ENCODE data around the gene CSF3.

Gene CSF3

DNA sequence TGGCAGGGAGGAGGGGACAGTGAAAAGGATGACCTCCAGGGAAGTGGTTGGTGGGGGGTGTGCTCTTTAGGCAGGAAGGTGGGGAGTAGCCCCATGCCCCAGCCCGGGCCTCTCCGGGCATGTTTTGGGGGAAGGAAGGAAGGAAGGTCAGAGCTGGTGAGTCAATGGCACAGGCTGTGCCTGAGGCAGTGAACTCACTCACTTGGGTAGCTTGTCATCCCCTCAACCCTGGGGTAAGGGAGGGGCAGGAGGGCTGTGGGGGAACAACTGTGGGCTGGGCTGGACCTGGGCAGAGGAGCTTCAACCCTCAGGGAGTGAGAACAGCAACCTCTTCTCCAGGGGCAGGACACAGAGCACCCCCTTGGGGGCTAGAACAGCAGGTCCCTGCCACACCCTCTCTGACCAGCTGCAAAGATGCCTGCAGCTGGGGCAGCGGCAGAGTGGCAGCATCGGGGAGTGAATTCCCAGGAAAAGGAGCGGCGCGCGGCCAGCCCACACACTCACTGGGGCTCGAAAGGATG is 6.3 kb downstream of the CSF3 start:
- Histone ChIP-seq H3K9ac (ENCODE audit: low read length) (no peak overlapping the region), H3K27ac (ENCODE audit: low read depth, low read length) (no peak overlapping the region), H3F3A (ENCODE audit: insufficient read depth) (no peaks in the 10 kb centered on the region), H2AFZ (ENCODE audit: low read depth, low read length, severe bottlenecking) (no peak overlapping the region), H4K20me1 (ENCODE audit: low read depth, low read length) (no peaks in the 10 kb centered on the region), H3K4me2 (ENCODE audit: low read depth, low read length, poor library complexity, severe bottlenecking) (no peak overlapping the region), H3K36me3 (ENCODE audit: low read length) (no peaks in the 10 kb centered on the region), H3K79me2 (ENCODE audit: insufficient read depth, low read length) (no peaks in the 10 kb centered on the region), H3K4me3 (ENCODE audit: insufficient read depth, low read length, poor library complexity, severe bottlenecking) (no peak overlapping the region), H3K9me3 (ENCODE audit: insufficient read depth, low read length) (no peaks in the 10 kb centered on the region), H3K27me3 (ENCODE audit: low read length) (no peaks in the 10 kb centered on the region), H3K9me2 (replicated peaks; ENCODE audit: insufficient read depth, low read length) (no peaks in the 10 kb centered on the region)
- no peak for TF ChIP-seq EZH2phosphoT487 (conservative IDR thresholded peaks at IDR 0.05; ENCODE audit: low read length)
- no peak for TF ChIP-seq CTCF (IDR thresholded peaks at IDR 0.05; ENCODE audit: insufficient read depth, low read length, poor library complexity, severe bottlenecking)

DNA sequence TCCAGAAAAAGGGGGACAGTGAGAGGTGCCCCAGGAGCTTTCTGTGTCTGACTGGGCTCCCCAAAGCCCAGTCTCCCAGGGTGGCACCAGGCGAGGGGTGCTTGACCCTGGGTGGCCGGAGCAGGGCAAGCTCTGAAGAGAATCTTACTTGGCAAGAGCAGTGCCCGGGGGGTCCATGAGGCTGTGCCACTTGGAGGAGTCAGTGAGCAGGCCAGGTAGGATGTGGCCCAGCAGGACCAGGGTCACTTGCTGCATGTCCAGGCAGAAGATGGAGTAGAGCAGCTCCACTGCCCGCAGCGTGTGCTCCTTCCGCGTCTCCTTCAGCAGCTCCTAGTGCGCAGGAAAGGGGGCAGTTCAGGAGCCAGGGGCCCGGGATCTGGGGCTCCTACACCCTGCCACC is 7.3 kb downstream of the CSF3 start:
- TF ChIP-seq CTCF (IDR thresholded peaks at IDR 0.05; ENCODE audit: insufficient read depth, low read length, poor library complexity, severe bottlenecking) (no peak), EZH2phosphoT487 (conservative IDR thresholded peaks at IDR 0.05; ENCODE audit: low read length) (no peak)
- H3K9me2 ChIP-seq (replicated peaks; ENCODE audit: insufficient read depth, low read length), result no peaks in the 10 kb centered on the region
- no peak overlapping the region for H3K27ac ChIP-seq (ENCODE audit: low read depth, low read length)
- H3K27me3 ChIP-seq (ENCODE audit: low read length), result no peaks in the 10 kb centered on the region
- H3K9ac ChIP-seq (ENCODE audit: low read length), result no peak overlapping the region
- no peaks in the 10 kb centered on the region for H4K20me1 ChIP-seq (ENCODE audit: low read depth, low read length)
- no peak overlapping the region for H3K4me2 ChIP-seq (ENCODE audit: low read depth, low read length, poor library complexity, severe bottlenecking)
- no peak overlapping the region for H3K4me3 ChIP-seq (ENCODE audit: insufficient read depth, low read length, poor library complexity, severe bottlenecking)
- H3K79me2 ChIP-seq (ENCODE audit: insufficient read depth, low read length), result no peaks in the 10 kb centered on the region
- H3K9me3 ChIP-seq (ENCODE audit: insufficient read depth, low read length), result no peaks in the 10 kb centered on the region
- no peaks in the 10 kb centered on the region for H3K36me3 ChIP-seq (ENCODE audit: low read length)
- H3F3A ChIP-seq (ENCODE audit: insufficient read depth), result no peaks in the 10 kb centered on the region
- no peak overlapping the region for H2AFZ ChIP-seq (ENCODE audit: low read depth, low read length, severe bottlenecking)

DNA sequence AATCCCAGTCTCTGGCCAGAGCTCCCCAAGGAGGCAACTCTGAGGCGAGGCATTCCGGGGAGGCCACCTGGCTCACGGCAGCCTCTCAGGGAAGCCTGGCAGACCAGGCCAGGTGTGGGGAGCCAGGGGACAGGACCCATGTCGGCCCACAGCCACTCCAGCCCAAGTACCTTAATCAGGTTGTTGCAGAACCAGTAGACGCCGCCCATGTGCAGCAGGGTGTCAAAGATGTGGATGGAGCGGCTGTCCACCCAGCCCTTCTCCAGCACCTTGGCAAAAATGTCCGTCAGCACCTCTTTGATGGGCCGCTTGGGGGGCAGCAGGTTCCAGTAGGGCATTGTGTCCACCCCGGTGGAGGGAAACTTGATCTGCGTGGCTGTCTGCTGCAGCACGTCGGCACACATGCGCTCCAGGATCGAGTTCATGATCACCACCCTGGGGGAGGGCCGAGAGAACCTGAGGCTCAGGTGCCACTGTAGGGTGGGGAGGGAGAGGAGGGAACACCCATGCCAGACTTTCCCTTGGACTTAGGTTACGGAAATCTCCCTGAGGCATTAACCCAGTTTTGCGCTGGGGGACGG is 7.8 kb downstream of the CSF3 start:
- H4K20me1 ChIP-seq (ENCODE audit: low read depth, low read length), result no peaks in the 10 kb centered on the region
- no peaks in the 10 kb centered on the region for H3K36me3 ChIP-seq (ENCODE audit: low read length)
- no peak overlapping the region for H3K4me2 ChIP-seq (ENCODE audit: low read depth, low read length, poor library complexity, severe bottlenecking)
- no peak overlapping the region for H3K27ac ChIP-seq (ENCODE audit: low read depth, low read length)
- H3K79me2 ChIP-seq (ENCODE audit: insufficient read depth, low read length), result no peaks in the 10 kb centered on the region
- no peak overlapping the region for H2AFZ ChIP-seq (ENCODE audit: low read depth, low read length, severe bottlenecking)
- no peak overlapping the region for H3K9ac ChIP-seq (ENCODE audit: low read length)
- H3F3A ChIP-seq (ENCODE audit: insufficient read depth), result no peaks in the 10 kb centered on the region
- no peak for TF ChIP-seq CTCF (IDR thresholded peaks at IDR 0.05; ENCODE audit: insufficient read depth, low read length, poor library complexity, severe bottlenecking)
- no peak for TF ChIP-seq EZH2phosphoT487 (conservative IDR thresholded peaks at IDR 0.05; ENCODE audit: low read length)
- H3K27me3 ChIP-seq (ENCODE audit: low read length), result no peaks in the 10 kb centered on the region
- H3K9me3 ChIP-seq (ENCODE audit: insufficient read depth, low read length), result no peaks in the 10 kb centered on the region
- no peak overlapping the region for H3K4me3 ChIP-seq (ENCODE audit: insufficient read depth, low read length, poor library complexity, severe bottlenecking)
- no peaks in the 10 kb centered on the region for H3K9me2 ChIP-seq (replicated peaks; ENCODE audit: insufficient read depth, low read length)

All from SU-DHL-6 (cell line).